Right atrium auricular region (tissue), 2 donors: ENCODE results near the gene CNPY1. TPM values are rescaled to one million over a fixed set of nuclear protein-coding genes. Genes with fewer than 3 reads are reported as not detected.
"Not testable (repeated sequence)": the region's sequence is repeated elsewhere in the genome, so short reads cannot be mapped to it uniquely, and the experiment has no call there.

Source experiments
- DNase-seq: peaks from one replicate; pipeline ENCODE4 v3.0.0-alpha.2; 2019; ENCODE audit warnings: low spot score
- H3K27ac ChIP-seq, 2 donors: fragments of 200-600 bp; sonication (generic); 1 replicate in 1 of 2; 2 replicates in 1 of 2; pipeline ENCODE4 v1.5.1; 2016 to 2019
- H3K27me3 ChIP-seq, 2 donors: fragments of 200-600 bp; sonication (generic); one replicate each; pipeline versions ENCODE4 v1.5.1 to v1.6.0; 2017 to 2019
- H3K36me3 ChIP-seq: fragments of 200-600 bp; sonication (generic); one replicate; pipeline ENCODE4 v1.5.1; 2016
- H3K4me1 ChIP-seq, 2 donors: fragments of 200-600 bp; sonication (generic); one replicate each; pipeline versions ENCODE4 v1.5.1 to v1.6.0; 2017 to 2019
- H3K4me3 ChIP-seq, 2 donors: fragments of 200-600 bp; sonication (generic); 1 replicate in 1 of 2; 2 replicates in 1 of 2; pipeline ENCODE4 v1.5.1; 2017 to 2019; ENCODE audit warnings: mild to moderate bottlenecking in 1 of 2, moderate library complexity in 1 of 2
- H3K9me3 ChIP-seq, 2 donors: fragments of 200-600 bp; sonication (generic); one replicate each; pipeline ENCODE4 v1.5.1; 2019
- CTCF ChIP-seq, 2 donors: fragments of 200-600 bp; sonication (generic); IDR thresholded peaks; one replicate each; pipeline ENCODE4 v1.5.1; 2019; ENCODE audit warnings: antibody characterized with exemption in 2 of 2
- total RNA-seq, 2 donors: library from RNA; depleted of rRNA; stranded (reverse); fragments of >200 nt; gene quantifications; one replicate each; pipeline ENCODE4 v1.1.0, GENCODE V29; 2016

Gene CNPY1
- total RNA-seq, 2 donors from 2014 or later = not detected

- Histone ChIP-seq H3K27ac (no peak overlapping the region), H3K4me1 (no peaks in the 10 kb centered on the region), H3K36me3 (no peaks in the 10 kb centered on the region), H3K27me3 (no peaks in the 10 kb centered on the region), H3K9me3 (no peaks in the 10 kb centered on the region), H3K4me3 (no peak overlapping the region)
- TF ChIP-seq CTCF (IDR thresholded peaks at IDR 0.05) = no peak
- DNase-seq = no peak
These were observed 25.2 kb downstream of the CNPY1 start for GRCh38 chr7:155521007-155521742.

- DNase-seq = no peak
- H3K4me3 ChIP-seq = no peak overlapping the region
- no peak overlapping the region for H3K27ac ChIP-seq
- no peaks in the 10 kb centered on the region for H3K9me3 ChIP-seq
- TF ChIP-seq CTCF (IDR thresholded peaks at IDR 0.05) = no peak
- no peaks in the 10 kb centered on the region for H3K36me3 ChIP-seq
- H3K4me1 ChIP-seq = no peaks in the 10 kb centered on the region
- no peaks in the 10 kb centered on the region for H3K27me3 ChIP-seq
These were observed 26.2 kb downstream of the CNPY1 start for GRCh38 chr7:155520114-155520513.

- H3K4me1 ChIP-seq, H3K9me3 ChIP-seq, DNase-seq, H3K27ac ChIP-seq, H3K4me3 ChIP-seq, H3K27me3 ChIP-seq, H3K36me3 ChIP-seq: not testable (repeated sequence)
These were observed 27.0 kb downstream of the CNPY1 start for GRCh38 chr7:155519358-155519757.

- no peak for TF ChIP-seq CTCF (IDR thresholded peaks at IDR 0.05)
- Histone ChIP-seq H3K4me1 (no peaks in the 10 kb centered on the region), H3K9me3 (no peaks in the 10 kb centered on the region), H3K36me3 (no peaks in the 10 kb centered on the region), H3K27me3 (no peaks in the 10 kb centered on the region), H3K27ac (no peak overlapping the region), H3K4me3 (no peak overlapping the region)
- DNase-seq = no peak
These were observed 27.7 kb downstream of the CNPY1 start for GRCh38 chr7:155518633-155519032.

GRCh38 chr7:155517969-155518368 is 28.4 kb downstream of the CNPY1 start:
- no peak overlapping the region for H3K4me3 ChIP-seq
- no peaks in the 10 kb centered on the region for H3K4me1 ChIP-seq
- no peak for DNase-seq
- no peak for TF ChIP-seq CTCF (IDR thresholded peaks at IDR 0.05)
- no peaks in the 10 kb centered on the region for H3K27me3 ChIP-seq
- no peaks in the 10 kb centered on the region for H3K36me3 ChIP-seq
- no peaks in the 10 kb centered on the region for H3K9me3 ChIP-seq
- H3K27ac ChIP-seq = no peak overlapping the region

- DNase-seq = no peak
- H3K36me3 ChIP-seq = no peaks in the 10 kb centered on the region
- no peak for TF ChIP-seq CTCF (IDR thresholded peaks at IDR 0.05)
- H3K27ac ChIP-seq = no peak overlapping the region
- H3K9me3 ChIP-seq = no peaks in the 10 kb centered on the region
- H3K4me3 ChIP-seq = no peak overlapping the region
- H3K27me3 ChIP-seq = no peaks in the 10 kb centered on the region
- no peaks in the 10 kb centered on the region for H3K4me1 ChIP-seq
These were observed 28.9 kb downstream of the CNPY1 start for GRCh38 chr7:155517452-155517851.
